Right lobe of liver (tissue), 4 donors: Measurements from ENCODE around the gene SPINDOC.

Source experiments
- CTCF ChIP-seq, 4 donors: fragments of 200-600 bp in 3 of 4; fragments of 450-650 bp in 1 of 4; IDR thresholded peaks; one replicate each; pipeline versions ENCODE4 v1.5.1 to v1.8.0; 2016 to 2022; ENCODE audit warnings: antibody characterized with exemption in 4 of 4, mild to moderate bottlenecking in 2 of 4
- POLR2A ChIP-seq: fragments of 450-650 bp; IDR thresholded peaks from one replicate; pipeline ENCODE4 v1.6.1; 2017; ENCODE audit warnings: antibody characterized with exemption, mild to moderate bottlenecking
- donor health status: DM: no; HTN: no; CAD: no.
- donor health status: DM: no; HTN: no; CAD: no.
- donor health status: DM: no; HTN: yes; CAD: no.

DNA sequence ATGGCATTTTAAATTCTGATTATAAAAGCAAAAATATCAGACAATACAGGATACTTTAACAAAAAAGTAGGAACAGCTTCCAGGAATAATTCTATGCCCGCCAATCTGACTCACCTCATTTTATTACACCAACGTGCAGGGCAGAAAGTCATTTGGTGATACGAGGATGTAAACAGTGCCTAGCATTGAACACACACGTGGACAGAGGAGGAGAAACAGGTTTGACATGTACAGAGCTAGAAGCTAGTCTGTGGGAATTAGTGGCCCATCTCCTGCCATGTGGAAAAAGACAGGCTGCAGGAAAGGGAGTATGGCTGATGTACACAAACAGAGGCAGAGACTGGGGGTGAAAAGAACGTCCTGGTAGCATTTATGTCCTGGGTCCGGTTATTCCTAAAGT lies 9.0 kb upstream of the SPINDOC start:
- no peak for TF ChIP-seq CTCF (IDR thresholded peaks at IDR 0.05)
- TF ChIP-seq POLR2A, result no peak
